WTC11 (cell line): ENCODE data around the gene RETREG1. TPM values are rescaled to one million over a fixed set of nuclear protein-coding genes. Genes with fewer than 3 reads are reported as not detected.

Source experiments
- ATAC-seq: fragments of 200-7000 bp; cut with Tn5 transposase; 2 replicates; pipeline ENCODE4 v1.10.0; 2021; ENCODE audit warnings: mild to moderate bottlenecking, moderate library complexity
- CTCF ChIA-PET: fragments of 300-600 bp; sonication (Branson Sonifier 250); formaldehyde crosslinking; loops from one replicate; lab custom pipeline; 2021; ENCODE audit warnings: antibody characterized with exemption; lab: Charles Lee
- POLR2A ChIA-PET: fragments of 350-600 bp; sonication (Branson Sonifier 250); formaldehyde crosslinking; loops from one replicate; lab custom pipeline; 2021; ENCODE audit warnings: antibody characterized with exemption; lab: Charles Lee
- DNase-seq: peaks from one replicate; pipeline ENCODE4 v3.0.0; 2021; ENCODE audit warnings: low spot score
- H3K27ac Mint-ChIP-seq: 2 replicates; pipeline ENCODE4 v1.8.0; 2021; ENCODE audit warnings: mixed read lengths
- H3K27me3 Mint-ChIP-seq: 2 replicates; pipeline ENCODE4 v1.8.0; 2021; ENCODE audit warnings: low read depth, mild to moderate bottlenecking, moderate library complexity, mixed read lengths
- H3K36me3 Mint-ChIP-seq: 2 replicates; pipeline ENCODE4 v1.8.0; 2021; ENCODE audit warnings: mixed read lengths
- H3K4me1 Mint-ChIP-seq: 2 replicates; pipeline ENCODE4 v1.8.0; 2022; ENCODE audit warnings: mixed read lengths
- H3K4me3 Mint-ChIP-seq: 2 replicates; pipeline ENCODE4 v1.8.0; 2021; ENCODE audit warnings: mild to moderate bottlenecking, moderate library complexity, mixed read lengths
- H3K9me3 Mint-ChIP-seq: 2 replicates; pipeline ENCODE4 v1.8.0; 2021; ENCODE audit warnings: mixed read lengths
- ELF4 ChIP-seq: sonication (generic); formaldehyde crosslinking; IDR thresholded peaks from 2 replicates; pipeline ENCODE4 v1.8.1; 2022; ENCODE audit warnings: low read depth, mild to moderate bottlenecking, moderate library complexity, missing genetic modification reagents
- FOXK1 ChIP-seq: sonication (generic); formaldehyde crosslinking; IDR thresholded peaks from 2 replicates; pipeline ENCODE4 v1.8.0; 2022; ENCODE audit warnings: mild to moderate bottlenecking, moderate library complexity, missing genetic modification reagents
- FOXP1 ChIP-seq: sonication (generic); formaldehyde crosslinking; IDR thresholded peaks from 2 replicates; pipeline ENCODE4 v1.8.0; 2022; ENCODE audit warnings: missing genetic modification reagents, mild to moderate bottlenecking, moderate library complexity, borderline replicate concordance
- MYBL2 ChIP-seq: sonication (generic); formaldehyde crosslinking; IDR thresholded peaks from 2 replicates; pipeline ENCODE4 v1.8.1; 2023; ENCODE audit warnings: mild to moderate bottlenecking, moderate library complexity, missing genetic modification reagents
- NFYB ChIP-seq: sonication (generic); formaldehyde crosslinking; conservative IDR thresholded peaks from 2 replicates; pipeline ENCODE4 v1.8.0; 2022; ENCODE audit warnings: low read depth, missing genetic modification reagents
- OVOL2 ChIP-seq: fragments of 250-450 bp; sonication (Bioruptor Pico); IDR thresholded peaks from 2 replicates; pipeline ENCODE4 v1.9.0; 2021; ENCODE audit warnings: mild to moderate bottlenecking, borderline replicate concordance
- SMAD3 ChIP-seq: sonication (generic); formaldehyde crosslinking; IDR thresholded peaks from 2 replicates; pipeline ENCODE4 v1.8.0; 2022; ENCODE audit warnings: missing genetic modification reagents, mild to moderate bottlenecking, borderline replicate concordance
- TEAD1 ChIP-seq: sonication (generic); formaldehyde crosslinking; IDR thresholded peaks from 2 replicates; pipeline ENCODE4 v1.8.0; 2022; ENCODE audit warnings: mild to moderate bottlenecking, missing genetic modification reagents
- TP53 ChIP-seq: sonication (generic); formaldehyde crosslinking; IDR thresholded peaks from 2 replicates; pipeline ENCODE4 v1.8.1; 2023; ENCODE audit warnings: mild to moderate bottlenecking, missing genetic modification reagents
- ZNF219 ChIP-seq: sonication (generic); formaldehyde crosslinking; IDR thresholded peaks from 2 replicates; pipeline ENCODE4 v1.8.0; 2023; ENCODE audit warnings: missing genetic modification reagents, mild to moderate bottlenecking, borderline replicate concordance
- ZNF396 ChIP-seq: fragments of 250-450 bp; sonication (Bioruptor Pico); IDR thresholded peaks from 2 replicates; pipeline ENCODE4 v1.8.0; 2021; ENCODE audit warnings: mild to moderate bottlenecking, moderate library complexity, borderline replicate concordance
- ZNF416 ChIP-seq: fragments of 250-450 bp; sonication (Bioruptor Pico); IDR thresholded peaks from 2 replicates; pipeline ENCODE4 v1.9.0; 2021; ENCODE audit warnings: mild to moderate bottlenecking, inconsistent platforms
- ZNF671 ChIP-seq: fragments of 250-450 bp; sonication (Bioruptor Pico); IDR thresholded peaks from 2 replicates; pipeline ENCODE4 v1.8.0; 2021; ENCODE audit warnings: mild to moderate bottlenecking
- total RNA-seq: library from RNA; stranded (reverse); gene quantifications from 3 replicates; pipeline ENCODE4 v1.2.3, GENCODE V29; 2021
- TF ChIP-seq, protein P1 (sequence below): sonication (generic); formaldehyde crosslinking; IDR thresholded peaks from 2 replicates; pipeline ENCODE4 v1.8.0; 2023; ENCODE audit warnings: mild to moderate bottlenecking, missing genetic modification reagents
- TF ChIP-seq, protein P2 (sequence below): fragments of 250-450 bp; sonication (Bioruptor Pico); IDR thresholded peaks from 2 replicates; pipeline ENCODE4 v1.9.0; 2021; ENCODE audit warnings: mild to moderate bottlenecking
- TF ChIP-seq, protein P3 (sequence below): sonication (generic); formaldehyde crosslinking; IDR thresholded peaks from 2 replicates; pipeline ENCODE4 v1.8.0; 2022; ENCODE audit warnings: mild to moderate bottlenecking, missing genetic modification reagents
- TF ChIP-seq, protein P4 (sequence below): sonication (generic); formaldehyde crosslinking; IDR thresholded peaks from 2 replicates; pipeline ENCODE4 v1.8.1; 2023; ENCODE audit warnings: mild to moderate bottlenecking, missing genetic modification reagents, moderate library complexity
- TF ChIP-seq, protein P5 (sequence below): sonication (generic); formaldehyde crosslinking; IDR thresholded peaks from 2 replicates; pipeline ENCODE4 v1.8.1; 2022; ENCODE audit warnings: missing genetic modification reagents, borderline replicate concordance

RETREG1 gene
- total RNA-seq, 1 experiment from 2014 or later: 2.2 TPM

DNA sequence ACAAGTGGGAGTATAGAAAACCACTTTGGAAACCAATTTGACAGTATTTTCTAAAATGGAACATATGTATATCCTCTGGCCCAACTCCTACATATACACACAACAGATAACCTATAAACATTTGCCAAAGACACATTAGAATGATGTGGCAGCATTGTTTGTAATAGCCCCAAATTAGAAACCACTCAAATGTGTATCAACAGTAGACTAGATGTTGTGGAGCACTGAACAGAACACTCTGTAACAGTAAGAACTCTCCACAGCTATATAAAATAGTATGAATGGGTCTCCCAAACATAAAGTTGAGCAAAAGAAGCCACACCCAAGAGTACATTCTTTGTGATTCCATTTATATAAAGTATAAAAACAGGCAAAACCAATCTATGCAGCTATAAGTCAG is 157.3 kb downstream of the RETREG1 start:
- POLR2A ChIA-PET: no interaction called here

DNA sequence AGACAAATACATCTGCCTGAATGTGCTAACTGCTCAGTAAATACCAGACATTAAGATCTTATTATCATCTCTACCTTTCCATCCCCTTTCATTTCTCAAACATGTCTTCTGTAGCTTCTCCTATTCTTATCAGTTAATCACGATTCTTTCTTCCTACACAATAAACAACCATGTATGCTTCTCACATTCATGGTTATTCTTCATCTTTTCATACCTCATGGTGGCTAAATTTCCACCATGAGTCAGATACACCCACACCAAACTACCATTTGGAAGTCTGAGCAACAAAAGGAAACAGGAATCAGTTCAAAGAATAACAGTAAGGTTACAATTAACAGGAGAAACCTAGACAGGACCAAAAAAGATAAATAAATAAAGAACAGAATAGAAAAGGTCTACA is 158.9 kb downstream of the RETREG1 start:
- TF ChIP-seq ZNF396 (CRISPR knock-in tag) (no peak), ZNF219 (CRISPR knock-in tag) (no peak), SMAD3 (CRISPR knock-in tag) (no peak), MYBL2 (no peak), NFYB (CRISPR knock-in tag) (no peak), ELF4 (CRISPR knock-in tag) (no peak), ZNF416 (CRISPR knock-in tag) (no peak)
- TF ChIP-seq, protein P1, sequence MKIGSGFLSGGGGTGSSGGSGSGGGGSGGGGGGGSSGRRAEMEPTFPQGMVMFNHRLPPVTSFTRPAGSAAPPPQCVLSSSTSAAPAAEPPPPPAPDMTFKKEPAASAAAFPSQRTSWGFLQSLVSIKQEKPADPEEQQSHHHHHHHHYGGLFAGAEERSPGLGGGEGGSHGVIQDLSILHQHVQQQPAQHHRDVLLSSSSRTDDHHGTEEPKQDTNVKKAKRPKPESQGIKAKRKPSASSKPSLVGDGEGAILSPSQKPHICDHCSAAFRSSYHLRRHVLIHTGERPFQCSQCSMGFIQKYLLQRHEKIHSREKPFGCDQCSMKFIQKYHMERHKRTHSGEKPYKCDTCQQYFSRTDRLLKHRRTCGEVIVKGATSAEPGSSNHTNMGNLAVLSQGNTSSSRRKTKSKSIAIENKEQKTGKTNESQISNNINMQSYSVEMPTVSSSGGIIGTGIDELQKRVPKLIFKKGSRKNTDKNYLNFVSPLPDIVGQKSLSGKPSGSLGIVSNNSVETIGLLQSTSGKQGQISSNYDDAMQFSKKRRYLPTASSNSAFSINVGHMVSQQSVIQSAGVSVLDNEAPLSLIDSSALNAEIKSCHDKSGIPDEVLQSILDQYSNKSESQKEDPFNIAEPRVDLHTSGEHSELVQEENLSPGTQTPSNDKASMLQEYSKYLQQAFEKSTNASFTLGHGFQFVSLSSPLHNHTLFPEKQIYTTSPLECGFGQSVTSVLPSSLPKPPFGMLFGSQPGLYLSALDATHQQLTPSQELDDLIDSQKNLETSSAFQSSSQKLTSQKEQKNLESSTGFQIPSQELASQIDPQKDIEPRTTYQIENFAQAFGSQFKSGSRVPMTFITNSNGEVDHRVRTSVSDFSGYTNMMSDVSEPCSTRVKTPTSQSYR: no peak
- TF ChIP-seq, protein P2, sequence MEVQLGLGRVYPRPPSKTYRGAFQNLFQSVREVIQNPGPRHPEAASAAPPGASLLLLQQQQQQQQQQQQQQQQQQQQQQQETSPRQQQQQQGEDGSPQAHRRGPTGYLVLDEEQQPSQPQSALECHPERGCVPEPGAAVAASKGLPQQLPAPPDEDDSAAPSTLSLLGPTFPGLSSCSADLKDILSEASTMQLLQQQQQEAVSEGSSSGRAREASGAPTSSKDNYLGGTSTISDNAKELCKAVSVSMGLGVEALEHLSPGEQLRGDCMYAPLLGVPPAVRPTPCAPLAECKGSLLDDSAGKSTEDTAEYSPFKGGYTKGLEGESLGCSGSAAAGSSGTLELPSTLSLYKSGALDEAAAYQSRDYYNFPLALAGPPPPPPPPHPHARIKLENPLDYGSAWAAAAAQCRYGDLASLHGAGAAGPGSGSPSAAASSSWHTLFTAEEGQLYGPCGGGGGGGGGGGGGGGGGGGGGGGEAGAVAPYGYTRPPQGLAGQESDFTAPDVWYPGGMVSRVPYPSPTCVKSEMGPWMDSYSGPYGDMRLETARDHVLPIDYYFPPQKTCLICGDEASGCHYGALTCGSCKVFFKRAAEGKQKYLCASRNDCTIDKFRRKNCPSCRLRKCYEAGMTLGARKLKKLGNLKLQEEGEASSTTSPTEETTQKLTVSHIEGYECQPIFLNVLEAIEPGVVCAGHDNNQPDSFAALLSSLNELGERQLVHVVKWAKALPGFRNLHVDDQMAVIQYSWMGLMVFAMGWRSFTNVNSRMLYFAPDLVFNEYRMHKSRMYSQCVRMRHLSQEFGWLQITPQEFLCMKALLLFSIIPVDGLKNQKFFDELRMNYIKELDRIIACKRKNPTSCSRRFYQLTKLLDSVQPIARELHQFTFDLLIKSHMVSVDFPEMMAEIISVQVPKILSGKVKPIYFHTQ (CRISPR knock-in tag): no peak
- TF ChIP-seq, protein P3, sequence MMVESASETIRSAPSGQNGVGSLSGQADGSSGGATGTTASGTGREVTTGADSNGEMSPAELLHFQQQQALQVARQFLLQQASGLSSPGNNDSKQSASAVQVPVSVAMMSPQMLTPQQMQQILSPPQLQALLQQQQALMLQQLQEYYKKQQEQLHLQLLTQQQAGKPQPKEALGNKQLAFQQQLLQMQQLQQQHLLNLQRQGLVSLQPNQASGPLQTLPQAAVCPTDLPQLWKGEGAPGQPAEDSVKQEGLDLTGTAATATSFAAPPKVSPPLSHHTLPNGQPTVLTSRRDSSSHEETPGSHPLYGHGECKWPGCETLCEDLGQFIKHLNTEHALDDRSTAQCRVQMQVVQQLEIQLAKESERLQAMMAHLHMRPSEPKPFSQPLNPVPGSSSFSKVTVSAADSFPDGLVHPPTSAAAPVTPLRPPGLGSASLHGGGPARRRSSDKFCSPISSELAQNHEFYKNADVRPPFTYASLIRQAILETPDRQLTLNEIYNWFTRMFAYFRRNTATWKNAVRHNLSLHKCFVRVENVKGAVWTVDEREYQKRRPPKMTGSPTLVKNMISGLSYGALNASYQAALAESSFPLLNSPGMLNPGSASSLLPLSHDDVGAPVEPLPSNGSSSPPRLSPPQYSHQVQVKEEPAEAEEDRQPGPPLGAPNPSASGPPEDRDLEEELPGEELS: no peak
- no peak overlapping the region for H3K27ac Mint-ChIP-seq
- ATAC-seq (no peak), DNase-seq (no peak)
- H3K4me1 Mint-ChIP-seq: peaks cover 8% of the 10 kb centered on the region
- peaks cover 54% of the 10 kb centered on the region for H3K36me3 Mint-ChIP-seq
- H3K4me3 Mint-ChIP-seq: no peak overlapping the region
- no peaks in the 10 kb centered on the region for H3K9me3 Mint-ChIP-seq
- POLR2A ChIA-PET: no interaction called here
- no peaks in the 10 kb centered on the region for H3K27me3 Mint-ChIP-seq
- CTCF ChIA-PET: interaction anchor here (1.3 to 7.9 kb wide), 2 partner anchors 279 to 297 kb away, joined by 3 to 82 read pairs; partner anchors contain the start of gene MARCHF11

More for the DNA sequence above, 157.3 kb downstream of the RETREG1 start:
- no peak for DNase-seq
- peaks cover 57% of the 10 kb centered on the region for H3K36me3 Mint-ChIP-seq
- no peaks in the 10 kb centered on the region for H3K9me3 Mint-ChIP-seq
- no peak for ATAC-seq
- TF ChIP-seq ZNF396 (CRISPR knock-in tag): no peak
- TF ChIP-seq ZNF671 (CRISPR knock-in tag): no peak
- TF ChIP-seq TP53: no peak
- no peak for TF ChIP-seq FOXP1 (CRISPR knock-in tag)
- no peak for TF ChIP-seq ZNF416 (CRISPR knock-in tag)
- TF ChIP-seq NFYB (CRISPR knock-in tag): no peak
- TF ChIP-seq OVOL2 (CRISPR knock-in tag): no peak
- H3K27ac Mint-ChIP-seq: no peak overlapping the region
- H3K4me1 Mint-ChIP-seq: peaks cover 15% of the 10 kb centered on the region
- H3K27me3 Mint-ChIP-seq: no peaks in the 10 kb centered on the region
- CTCF ChIA-PET: interaction anchor here (1.2 to 1.3 kb wide), 2 partner anchors 114 to 280 kb away, joined by 3 to 5 read pairs; partner anchors contain the start of gene MARCHF11
- no peak overlapping the region for H3K4me3 Mint-ChIP-seq

DNA sequence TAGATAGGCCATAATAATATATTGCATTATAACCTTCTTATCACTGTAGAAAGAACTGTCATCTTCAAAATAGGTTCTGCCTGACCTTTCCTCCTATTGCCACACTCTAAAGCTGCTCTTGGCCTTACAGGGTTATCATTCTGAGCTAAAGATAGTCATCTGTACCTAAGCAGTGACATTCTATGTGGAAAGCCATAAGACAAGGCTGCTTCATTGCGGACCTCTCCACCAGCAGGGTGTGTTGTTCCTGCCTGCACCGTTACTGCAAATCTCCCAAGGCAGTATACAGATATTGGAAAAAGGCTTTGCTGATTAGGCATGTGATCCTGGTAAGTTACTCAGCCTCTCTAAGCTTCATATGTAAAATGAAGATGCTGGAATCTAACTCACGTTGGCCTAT is 159.3 kb downstream of the RETREG1 start:
- Mint-ChIP-seq H3K9me3 (no peaks in the 10 kb centered on the region), H3K27me3 (no peaks in the 10 kb centered on the region), H3K27ac (no peak overlapping the region), H3K4me1 (peaks cover 8% of the 10 kb centered on the region), H3K4me3 (no peak overlapping the region), H3K36me3 (peaks cover 53% of the 10 kb centered on the region)
- ChIA-PET POLR2A (no interaction called here), CTCF (interaction anchor here (7.9 kb wide), 1 partner anchor 297 kb away, joined by 82 read pairs; no protein-coding TSS in a partner anchor)
- DNase-seq (no peak), ATAC-seq (no peak)
- TF ChIP-seq SMAD3 (CRISPR knock-in tag): no peak
- TF ChIP-seq ZNF671 (CRISPR knock-in tag): no peak
- no peak for TF ChIP-seq FOXK1
- TF ChIP-seq, protein P4, sequence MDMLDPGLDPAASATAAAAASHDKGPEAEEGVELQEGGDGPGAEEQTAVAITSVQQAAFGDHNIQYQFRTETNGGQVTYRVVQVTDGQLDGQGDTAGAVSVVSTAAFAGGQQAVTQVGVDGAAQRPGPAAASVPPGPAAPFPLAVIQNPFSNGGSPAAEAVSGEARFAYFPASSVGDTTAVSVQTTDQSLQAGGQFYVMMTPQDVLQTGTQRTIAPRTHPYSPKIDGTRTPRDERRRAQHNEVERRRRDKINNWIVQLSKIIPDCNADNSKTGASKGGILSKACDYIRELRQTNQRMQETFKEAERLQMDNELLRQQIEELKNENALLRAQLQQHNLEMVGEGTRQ (CRISPR knock-in tag): no peak
- TF ChIP-seq TEAD1 (CRISPR knock-in tag): no peak
- TF ChIP-seq, protein P5, sequence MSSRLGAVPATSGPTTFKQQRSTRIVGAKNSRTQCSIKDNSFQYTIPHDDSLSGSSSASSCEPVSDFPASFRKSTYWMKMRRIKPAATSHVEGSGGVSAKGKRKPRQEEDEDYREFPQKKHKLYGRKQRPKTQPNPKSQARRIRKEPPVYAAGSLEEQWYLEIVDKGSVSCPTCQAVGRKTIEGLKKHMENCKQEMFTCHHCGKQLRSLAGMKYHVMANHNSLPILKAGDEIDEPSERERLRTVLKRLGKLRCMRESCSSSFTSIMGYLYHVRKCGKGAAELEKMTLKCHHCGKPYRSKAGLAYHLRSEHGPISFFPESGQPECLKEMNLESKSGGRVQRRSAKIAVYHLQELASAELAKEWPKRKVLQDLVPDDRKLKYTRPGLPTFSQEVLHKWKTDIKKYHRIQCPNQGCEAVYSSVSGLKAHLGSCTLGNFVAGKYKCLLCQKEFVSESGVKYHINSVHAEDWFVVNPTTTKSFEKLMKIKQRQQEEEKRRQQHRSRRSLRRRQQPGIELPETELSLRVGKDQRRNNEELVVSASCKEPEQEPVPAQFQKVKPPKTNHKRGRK: no peak
